ENCODE data around the gene TPST1.

DNA sequence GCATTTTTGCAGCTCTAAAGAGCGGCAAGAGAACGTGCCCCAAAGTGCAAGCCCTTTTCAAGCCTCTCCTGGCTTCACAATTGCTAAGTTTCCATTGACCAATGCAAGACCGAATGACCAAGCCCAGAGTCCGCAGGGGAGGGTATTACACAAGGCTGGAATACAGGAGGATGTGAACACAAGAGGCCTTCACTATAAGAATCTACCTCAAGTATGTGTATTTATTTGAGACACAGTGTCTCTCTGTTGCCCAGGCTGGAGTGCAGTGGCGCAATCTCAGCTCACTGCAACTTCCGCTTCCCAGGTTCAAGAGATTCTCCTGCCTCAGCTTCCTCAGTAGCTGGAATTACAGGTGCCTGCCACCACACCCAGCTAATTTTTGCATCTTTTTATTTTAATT is 22.2 kb upstream of the TPST1 start:
- TF ChIP-seq CEBPB (IDR thresholded peaks at IDR 0.05; ENCODE audit: low read depth, low read length) = no peak
- TF ChIP-seq HDAC6 (IDR thresholded peaks at IDR 0.05; ENCODE audit: low read depth, low read length) = no peak

Data from H1 (cell line).